ENCODE data around the gene LIF. TPM values are rescaled to one million over a fixed set of nuclear protein-coding genes. Genes with fewer than 3 reads are reported as not detected.

The LIF gene
- total RNA-seq, 4 donors from 2014 or later: 4.2 to 15.3 (median 8.5) TPM

GRCh38 chr22:30288419-30289140 lies 42.0 kb upstream of the LIF start:
- peaks cover 49% of the 10 kb centered on the region for H3K36me3 ChIP-seq
- H3K4me1 ChIP-seq: peaks cover 53% of the 10 kb centered on the region
- peak overlapping the region; percentile 92 for H3K27ac ChIP-seq
- 11% methylated on average over 24 of the region's 27 CpGs for WGBS
- H3K27me3 ChIP-seq: no peaks in the 10 kb centered on the region
- peak overlapping the region; percentile 88 for H3K4me3 ChIP-seq
- DNase-seq (ENCODE audit: low spot score in 2 of 2): no peak
- no peaks in the 10 kb centered on the region for H3K9me3 ChIP-seq
- TF ChIP-seq EP300 (IDR thresholded peaks at IDR 0.05) (no peak), POLR2AphosphoS5 (IDR thresholded peaks at IDR 0.05) (no peak), CTCF (IDR thresholded peaks at IDR 0.05) (no peak), POLR2A (IDR thresholded peaks at IDR 0.05) (no peak)

- H3K9me3 ChIP-seq: no peaks in the 10 kb centered on the region
- H3K36me3 ChIP-seq: peaks cover 43% of the 10 kb centered on the region
- H3K27me3 ChIP-seq: no peaks in the 10 kb centered on the region
- WGBS: 20% methylated on average over 3 of the region's 5 CpGs
- peak overlapping the region; percentile 88 for H3K4me3 ChIP-seq
- peak overlapping the region; percentile 92 for H3K27ac ChIP-seq
- H3K4me1 ChIP-seq: peaks cover 45% of the 10 kb centered on the region
- peak; percentile 92 for DNase-seq (ENCODE audit: low spot score in 2 of 2)
- TF ChIP-seq CTCF (IDR thresholded peaks at IDR 0.05): peak; percentile 69 to 76
- TF ChIP-seq EP300 (IDR thresholded peaks at IDR 0.05): no peak
- no peak for TF ChIP-seq POLR2A (IDR thresholded peaks at IDR 0.05)
- TF ChIP-seq POLR2AphosphoS5 (IDR thresholded peaks at IDR 0.05): peak in 1 of 3 donors; percentile 7
Measured at GRCh38 chr22:30287648-30288418, 41.3 kb upstream of the LIF start.

- Histone ChIP-seq H3K27me3 (no peaks in the 10 kb centered on the region), H3K9me3 (no peaks in the 10 kb centered on the region), H3K4me3 (no peak overlapping the region), H3K4me1 (peaks cover 41% of the 10 kb centered on the region), H3K36me3 (peaks cover 36% of the 10 kb centered on the region), H3K27ac (no peak overlapping the region)
- WGBS: 42% methylated on average over 8 of the region's 31 CpGs
- DNase-seq (ENCODE audit: low spot score in 2 of 2): peak in 1 of 2 donors; percentile 89
- TF ChIP-seq EP300 (IDR thresholded peaks at IDR 0.05) (no peak), POLR2AphosphoS5 (IDR thresholded peaks at IDR 0.05) (no peak), CTCF (IDR thresholded peaks at IDR 0.05) (peak; percentile 82 to 92), POLR2A (IDR thresholded peaks at IDR 0.05) (no peak)
Measured at GRCh38 chr22:30286813-30287647, 40.5 kb upstream of the LIF start.

- H3K36me3 ChIP-seq: peaks cover 31% of the 10 kb centered on the region
- no peak overlapping the region for H3K4me3 ChIP-seq
- TF ChIP-seq CTCF (IDR thresholded peaks at IDR 0.05) (no peak), POLR2AphosphoS5 (IDR thresholded peaks at IDR 0.05) (no peak), POLR2A (IDR thresholded peaks at IDR 0.05) (no peak), EP300 (IDR thresholded peaks at IDR 0.05) (no peak)
- no peak overlapping the region for H3K27ac ChIP-seq
- no peak for DNase-seq (ENCODE audit: low spot score in 2 of 2)
- H3K4me1 ChIP-seq: peaks cover 34% of the 10 kb centered on the region
- WGBS: 75% methylated on average over 3 of the region's 5 CpGs
- H3K27me3 ChIP-seq: no peaks in the 10 kb centered on the region
- H3K9me3 ChIP-seq: no peaks in the 10 kb centered on the region
Measured at GRCh38 chr22:30286331-30286730, 39.8 kb upstream of the LIF start.
